SH-SY5Y (cell line): ENCODE data around the gene EHMT2.

ENCODE experiments used
- GATA2 ChIP-seq: IDR thresholded peaks from 2 replicates; pipeline ENCODE4 v1.6.1; 2011; ENCODE audit warnings: mild to moderate bottlenecking, low read depth, low read length
- GATA3 ChIP-seq: IDR thresholded peaks from 2 replicates; pipeline ENCODE4 v1.6.1; 2011; ENCODE audit warnings: low read depth, mild to moderate bottlenecking, low read length, moderate library complexity

DNA sequence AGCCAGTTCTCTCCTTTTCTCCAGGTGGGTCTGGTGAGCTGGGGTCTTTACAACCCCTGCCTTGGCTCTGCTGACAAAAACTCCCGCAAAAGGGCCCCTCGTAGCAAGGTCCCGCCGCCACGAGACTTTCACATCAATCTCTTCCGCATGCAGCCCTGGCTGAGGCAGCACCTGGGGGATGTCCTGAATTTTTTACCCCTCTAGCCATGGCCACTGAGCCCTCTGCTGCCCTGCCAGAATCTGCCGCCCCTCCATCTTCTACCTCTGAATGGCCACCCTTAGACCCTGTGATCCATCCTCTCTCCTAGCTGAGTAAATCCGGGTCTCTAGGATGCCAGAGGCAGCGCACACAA is 47.6 kb upstream of the EHMT2 start:
- TF ChIP-seq GATA2: no peak
- no peak for TF ChIP-seq GATA3
